NCI-H1048 (cell line): ENCODE measurements around the gene TSPOAP1.
A peak's percentile ranks its signal among the peaks of the same experiment; 100 is the strongest.

Experiments used
- DNase-seq: peaks from one replicate; lab custom pipeline; 2025; lab: John Stamatoyannopoulos, UW

The TSPOAP1 gene

GRCh38 chr17:58330538-58330996, 2.0 kb upstream of the TSPOAP1 start:
- DNase-seq = no peak

GRCh38 chr17:58329810-58330537, 1.4 kb upstream of the TSPOAP1 start:
- DNase-seq = no peak

GRCh38 chr17:58329035-58329809, 627 bp upstream of the TSPOAP1 start:
- DNase-seq = no peak

GRCh38 chr17:58327363-58328194, 1.0 kb downstream of the TSPOAP1 start:
- no peak for DNase-seq

- DNase-seq = no peak
Measured at GRCh38 chr17:58326609-58327362, 1.8 kb downstream of the TSPOAP1 start.

- DNase-seq = no peak
Measured at GRCh38 chr17:58325976-58326468, 2.6 kb downstream of the TSPOAP1 start.

GRCh38 chr17:58325289-58325726, 3.3 kb downstream of the TSPOAP1 start:
- DNase-seq = peak; percentile 35

- peak; percentile 25 for DNase-seq
Measured at GRCh38 chr17:58324409-58325288, 3.9 kb downstream of the TSPOAP1 start.

GRCh38 chr17:58324056-58324408, 4.6 kb downstream of the TSPOAP1 start:
- DNase-seq = no peak

- DNase-seq = no peak
Measured at GRCh38 chr17:58323366-58324055, 5.1 kb downstream of the TSPOAP1 start.

- no peak for DNase-seq
Measured at GRCh38 chr17:58322581-58323185, 5.9 kb downstream of the TSPOAP1 start.

- DNase-seq = no peak
Measured at GRCh38 chr17:58321571-58322525, 6.7 kb downstream of the TSPOAP1 start.

GRCh38 chr17:58320570-58321323, 7.8 kb downstream of the TSPOAP1 start:
- no peak for DNase-seq

- DNase-seq = no peak
Measured at GRCh38 chr17:58320163-58320558, 8.4 kb downstream of the TSPOAP1 start.

- no peak for DNase-seq
Measured at GRCh38 chr17:58319173-58320162, 9.1 kb downstream of the TSPOAP1 start.

GRCh38 chr17:58318627-58319172, 9.9 kb downstream of the TSPOAP1 start:
- DNase-seq = no peak
